ENCODE measurements around the gene EGFL8. TPM values are rescaled to one million over a fixed set of nuclear protein-coding genes. Genes with fewer than 3 reads are reported as not detected.

EGFL8 gene
- total and polyA plus RNA-seq, 2 donors (not counting 3 experiments of a cell fraction or from before 2014, with no cell fraction given), result 9.0 to 12.6 TPM

DNA sequence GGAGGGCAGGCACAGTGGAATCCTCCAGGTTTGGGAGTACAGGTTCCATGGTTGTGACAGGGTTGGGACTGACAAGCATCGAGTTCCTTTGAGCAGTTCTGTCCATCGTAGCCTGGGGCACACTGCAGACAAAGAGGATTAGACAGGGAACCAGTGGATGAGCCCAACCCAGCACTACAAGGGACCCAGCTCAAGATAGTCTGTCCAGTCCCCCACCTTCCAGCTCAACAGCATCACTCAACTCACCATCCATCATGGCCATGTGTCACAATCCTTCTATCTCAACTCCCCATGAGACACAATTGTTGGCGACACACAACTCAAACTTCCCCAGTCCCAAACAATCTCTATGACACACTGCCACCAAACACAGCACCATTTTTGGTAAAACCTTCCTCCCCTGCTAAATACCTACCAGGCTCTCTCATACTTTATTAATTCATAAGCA lies 39.9 kb downstream of the EGFL8 start:
- H3K9me3 ChIP-seq (replicated peaks; ENCODE audit: control insufficient read depth, insufficient read depth, low read length), result no peaks in the 10 kb centered on the region
- no peak overlapping the region for H2AFZ ChIP-seq (ENCODE audit: low read depth, low read length)
- peaks cover 7 to 12% of the 10 kb centered on the region in 2 experiments for H3K36me3 ChIP-seq (ENCODE audit: control insufficient read depth in 2 of 2, extremely low read depth in 1 of 2, insufficient read depth in 2 of 2, low read length in 2 of 2)
- H3K79me2 ChIP-seq (ENCODE audit: control insufficient read depth, insufficient read depth, low read length), result no peaks in the 10 kb centered on the region
- TF ChIP-seq EZH2 (IDR thresholded peaks at IDR 0.05; ENCODE audit: borderline replicate concordance, low read depth, low read length, severe bottlenecking), result no peak
- TF ChIP-seq MAX (IDR thresholded peaks at IDR 0.05; ENCODE audit: insufficient read depth, insufficient read length), result no peak
- no peak for TF ChIP-seq POLR2AphosphoS5 (IDR thresholded peaks at IDR 0.05; ENCODE audit: insufficient read depth, low read depth, low read length)
- TF ChIP-seq MYC (IDR thresholded peaks at IDR 0.05; ENCODE audit: low read depth, low read length), result no peak
- no peak for TF ChIP-seq CTCF (IDR thresholded peaks at IDR 0.05; ENCODE audit: extremely low read depth in 1 of 2, insufficient read depth in 1 of 2, low read depth in 1 of 2, low read length in 2 of 2)
- TF ChIP-seq POLR2A (IDR thresholded peaks at IDR 0.05; ENCODE audit: low read depth, low read length), result no peak
- no peak for TF ChIP-seq FOS (IDR thresholded peaks at IDR 0.05; ENCODE audit: borderline replicate concordance, insufficient read depth, low read length)
- TF ChIP-seq GATA2 (IDR thresholded peaks at IDR 0.05; ENCODE audit: insufficient read depth, insufficient read length, low read depth, low read length), result no peak
- no peak for TF ChIP-seq JUN (IDR thresholded peaks at IDR 0.05; ENCODE audit: borderline replicate concordance, insufficient read depth, insufficient read length, low read depth)
- no peaks in the 10 kb centered on the region for H3K9me1 ChIP-seq (replicated peaks; ENCODE audit: control insufficient read depth, extremely low read depth, insufficient read depth, low read length)
- FAIRE-seq (no peak), DNase-seq (ENCODE audit: low read depth, low spot score) (no peak)
- no peak overlapping the region for H3K27ac ChIP-seq (ENCODE audit: insufficient read depth, low read depth, low read length)
- H3K9ac ChIP-seq (replicated peaks; ENCODE audit: extremely low read depth, insufficient read depth, low read length), result no peak overlapping the region
- POLR2A ChIA-PET, result no interaction called here
- no peaks in the 10 kb centered on the region for H3K4me1 ChIP-seq (ENCODE audit: control insufficient read depth, extremely low read depth, insufficient read depth, low read length)
- intact Hi-C loops (cut with micrococcal nuclease) (no loop called here), dilution Hi-C loops (cut with MboI; ENCODE audit: extremely low pct_ligation_motif_present, low sequenced_read_pairs) (no loop called here)
- CTCF ChIA-PET, result no interaction called here
- H3K4me3 ChIP-seq (replicated peaks in 1 of 3; ENCODE audit: insufficient read depth in 1 of 3, low read depth in 1 of 3, low read length in 3 of 3), result no peak overlapping the region
- no peaks in the 10 kb centered on the region for H4K20me1 ChIP-seq (replicated peaks; ENCODE audit: control insufficient read depth, extremely low read depth, insufficient read depth, low read length)
- H3K27me3 ChIP-seq (ENCODE audit: control insufficient read depth in 2 of 2, insufficient read depth in 2 of 2, low read length in 2 of 2), result no peaks in the 10 kb centered on the region
- no peak overlapping the region for H3K4me2 ChIP-seq (ENCODE audit: insufficient read depth, low read length)
- no TSS peak for BruUV-seq (replicated peaks)

All from endothelial cell of umbilical vein (primary cell).